Measurements from ENCODE around the gene LRRC74A.

LRRC74A gene

GRCh38 chr14:76810525-76810924, 15.7 kb upstream of the LRRC74A start:
- DNase-seq (ENCODE audit: low read depth), result no peak

GRCh38 chr14:76810953-76811400, 15.2 kb upstream of the LRRC74A start:
- DNase-seq (ENCODE audit: low read depth), result no peak

GRCh38 chr14:76811561-76811960, 14.6 kb upstream of the LRRC74A start:
- no peak for DNase-seq (ENCODE audit: low read depth)

- DNase-seq (ENCODE audit: low read depth), result no peak
Measured at GRCh38 chr14:76812093-76812421, 14.2 kb upstream of the LRRC74A start.

- peak; percentile 97 for DNase-seq (ENCODE audit: low read depth)
Measured at GRCh38 chr14:76812422-76813383, 13.5 kb upstream of the LRRC74A start, which contains the start of gene ANGEL1. ANGEL1 (minus strand) TSS chr14:76812882; CDS start chr14:76812827, 55 bp downstream.

- DNase-seq (ENCODE audit: low read depth), result no peak
Measured at GRCh38 chr14:76814726-76815645, 11.2 kb upstream of the LRRC74A start.

GRCh38 chr14:76820700-76821099, 5.5 kb upstream of the LRRC74A start:
- DNase-seq (ENCODE audit: low read depth), result no peak

GRCh38 chr14:76827696-76828296, 1.6 kb downstream of the LRRC74A start:
- no peak for DNase-seq (ENCODE audit: low read depth)

- DNase-seq (ENCODE audit: low read depth), result no peak
Measured at GRCh38 chr14:76828339-76829012, 2.3 kb downstream of the LRRC74A start.

GRCh38 chr14:76829013-76829365, 2.8 kb downstream of the LRRC74A start:
- DNase-seq (ENCODE audit: low read depth), result no peak

- DNase-seq (ENCODE audit: low read depth), result no peak
Measured at GRCh38 chr14:76829650-76830421, 3.6 kb downstream of the LRRC74A start.

- no peak for DNase-seq (ENCODE audit: low read depth)
Measured at GRCh38 chr14:76830556-76830955, 4.3 kb downstream of the LRRC74A start.

GRCh38 chr14:76832503-76832988, 6.3 kb downstream of the LRRC74A start:
- no peak for DNase-seq (ENCODE audit: low read depth)

- no peak for DNase-seq (ENCODE audit: low read depth)
Measured at GRCh38 chr14:76833011-76833410, 6.8 kb downstream of the LRRC74A start.

GRCh38 chr14:76834241-76834661, 8.0 kb downstream of the LRRC74A start:
- no peak for DNase-seq (ENCODE audit: low read depth)

GRCh38 chr14:76836029-76836630, 9.9 kb downstream of the LRRC74A start:
- DNase-seq (ENCODE audit: low read depth), result no peak

- DNase-seq (ENCODE audit: low read depth), result no peak
Measured at GRCh38 chr14:76837524-76837923, 11.3 kb downstream of the LRRC74A start.

- DNase-seq (ENCODE audit: low read depth), result no peak
Measured at GRCh38 chr14:76842414-76842813, 16.2 kb downstream of the LRRC74A start.

GRCh38 chr14:76844223-76844622, 18.0 kb downstream of the LRRC74A start:
- DNase-seq (ENCODE audit: low read depth), result peak; percentile 21

GRCh38 chr14:76846331-76847047, 20.3 kb downstream of the LRRC74A start:
- no peak for DNase-seq (ENCODE audit: low read depth)

Data from stimulated activated CD8-positive, alpha-beta memory T cell treated with anti-CD3 and anti-CD28 coated beads, Interleukin-15, amount 100 ng/mL, for 1 hour (primary cell).